T1000 (cell line): ENCODE results near the gene TFDP2.
"Not testable (repeated sequence)": the region's sequence is repeated elsewhere in the genome, so short reads cannot be mapped to it uniquely, and the experiment has no call there.

Experiments used
- DNase-seq: peaks from one replicate; lab custom pipeline; 2025; ENCODE audit warnings: mixed read lengths; lab: John Stamatoyannopoulos, UW

TFDP2 gene

DNA sequence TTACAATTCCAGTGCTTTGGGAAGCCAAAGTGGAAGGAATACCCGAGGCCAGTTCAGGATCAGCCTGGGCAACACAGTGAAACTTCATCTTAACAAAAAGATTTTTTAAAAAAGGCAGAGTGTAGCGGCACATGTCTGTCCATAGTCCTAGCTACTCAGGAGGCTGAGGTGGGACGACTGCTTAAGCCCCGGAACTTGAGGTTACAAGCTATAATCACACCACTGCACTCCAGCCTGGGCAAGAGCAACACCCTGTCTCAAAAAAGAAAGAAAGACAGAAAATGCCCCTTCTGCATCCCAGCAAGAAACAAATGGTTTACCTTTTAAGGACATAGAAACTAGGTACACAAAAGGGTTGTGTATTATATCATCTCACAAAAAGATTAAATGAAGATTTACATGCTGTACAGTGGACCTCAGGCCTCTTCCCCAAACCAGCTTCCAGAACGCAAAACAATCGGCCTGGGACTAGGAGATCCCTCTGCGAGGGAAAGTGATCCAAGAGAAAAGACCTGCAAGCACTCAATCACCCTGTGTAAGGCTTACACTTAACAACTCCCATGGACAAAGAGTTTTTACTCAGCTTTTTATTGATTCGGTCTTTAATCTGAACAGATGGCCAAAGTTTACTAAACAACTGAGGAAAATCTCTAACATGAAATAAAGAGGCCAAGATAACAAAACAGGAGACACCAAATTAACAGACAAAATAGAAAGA lies 21.2 kb downstream of the TFDP2 start:
- no peak for DNase-seq

DNA sequence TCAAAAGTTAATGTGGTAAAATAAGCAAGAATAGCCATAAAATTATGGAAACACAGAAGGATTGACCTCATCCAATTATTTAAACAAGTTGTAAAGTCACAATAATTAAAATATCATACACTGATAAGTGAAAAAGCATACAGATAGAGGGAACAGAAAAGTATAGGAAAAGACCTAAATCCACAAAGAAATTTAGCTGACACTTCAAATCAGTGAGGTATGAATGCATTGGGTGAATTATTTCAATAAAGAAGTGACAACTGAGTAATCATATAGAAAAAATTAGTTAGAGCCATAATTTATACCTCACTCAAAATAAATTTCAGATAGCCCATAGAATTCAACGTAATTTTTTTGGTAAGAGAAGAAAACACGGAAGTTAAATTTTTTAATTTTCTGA lies 25.1 kb downstream of the TFDP2 start:
- DNase-seq = no peak

DNA sequence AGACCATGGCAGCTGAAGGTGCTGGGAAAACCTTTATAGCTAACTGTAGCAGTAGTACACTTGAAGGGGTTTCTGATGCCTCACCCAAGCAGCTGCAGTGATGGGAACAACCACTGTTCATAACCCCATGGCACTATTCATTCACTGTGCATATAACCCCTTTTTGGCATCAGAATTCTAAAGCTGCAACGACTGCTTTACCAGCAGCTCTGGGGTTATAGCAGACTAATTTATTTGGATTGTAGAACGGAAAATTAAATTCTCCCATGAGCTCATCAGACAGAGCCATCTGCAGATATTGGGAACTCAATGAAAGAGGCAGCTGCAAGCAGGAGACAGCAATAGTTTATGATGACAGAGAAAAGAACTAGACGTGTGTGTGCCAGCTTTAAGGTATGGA lies 28.6 kb downstream of the TFDP2 start:
- no peak for DNase-seq

DNA sequence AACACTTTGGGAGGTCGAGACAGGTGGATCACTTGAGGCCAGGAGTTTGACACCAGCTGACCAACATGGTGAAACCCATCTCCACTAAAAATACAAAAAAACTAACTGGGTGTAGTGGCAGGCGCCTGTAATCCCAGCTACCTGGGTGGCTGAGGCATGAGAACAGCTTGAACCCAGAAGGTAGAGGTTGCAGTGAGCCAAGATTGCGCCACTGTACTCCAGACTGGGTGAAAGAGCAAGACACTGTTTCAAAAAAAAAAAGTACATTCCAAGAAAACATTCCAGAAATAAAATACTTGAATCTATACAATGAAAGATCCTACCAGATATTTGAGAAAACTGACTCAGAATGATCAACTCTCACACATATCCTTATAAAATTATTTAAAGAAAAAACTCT lies 30.4 kb downstream of the TFDP2 start:
- no peak for DNase-seq

DNA sequence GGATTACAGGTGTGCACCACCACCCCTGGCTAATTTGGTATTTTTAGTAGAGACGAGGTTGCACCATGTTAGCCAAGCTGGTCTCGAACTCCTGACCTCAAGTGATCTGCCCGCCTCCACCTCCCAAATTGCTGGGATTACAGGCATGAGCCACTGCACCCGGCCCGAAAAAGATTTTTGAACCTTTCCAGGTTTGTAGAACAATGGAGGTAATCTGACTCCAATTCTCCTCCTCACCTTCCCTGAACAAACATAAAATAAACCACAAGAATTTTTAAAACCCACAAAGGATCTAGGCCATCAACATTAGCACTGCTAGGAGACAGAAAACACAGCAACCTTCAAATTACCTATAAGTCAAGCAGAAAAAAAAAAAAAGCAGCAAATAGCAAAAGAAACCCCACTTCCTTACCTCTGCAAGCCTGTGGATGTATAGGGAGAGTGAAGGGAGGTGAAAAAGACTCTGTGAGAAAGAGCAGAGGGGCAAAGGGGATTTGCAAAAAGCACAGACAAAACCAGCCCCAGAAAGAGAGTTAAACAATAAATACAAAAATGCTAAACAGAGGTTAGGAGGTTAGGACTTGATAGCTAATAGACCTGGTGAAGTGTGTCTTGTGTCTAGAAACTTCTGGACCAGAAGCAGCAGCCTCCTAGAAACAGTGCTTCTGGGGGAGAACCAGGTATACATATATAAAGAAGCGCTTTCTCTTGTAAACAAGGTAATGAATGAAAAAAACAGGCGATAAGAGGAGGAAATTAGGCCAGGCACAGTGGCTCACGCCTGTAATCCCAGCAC lies 32.1 kb downstream of the TFDP2 start:
- no peak for DNase-seq

DNA sequence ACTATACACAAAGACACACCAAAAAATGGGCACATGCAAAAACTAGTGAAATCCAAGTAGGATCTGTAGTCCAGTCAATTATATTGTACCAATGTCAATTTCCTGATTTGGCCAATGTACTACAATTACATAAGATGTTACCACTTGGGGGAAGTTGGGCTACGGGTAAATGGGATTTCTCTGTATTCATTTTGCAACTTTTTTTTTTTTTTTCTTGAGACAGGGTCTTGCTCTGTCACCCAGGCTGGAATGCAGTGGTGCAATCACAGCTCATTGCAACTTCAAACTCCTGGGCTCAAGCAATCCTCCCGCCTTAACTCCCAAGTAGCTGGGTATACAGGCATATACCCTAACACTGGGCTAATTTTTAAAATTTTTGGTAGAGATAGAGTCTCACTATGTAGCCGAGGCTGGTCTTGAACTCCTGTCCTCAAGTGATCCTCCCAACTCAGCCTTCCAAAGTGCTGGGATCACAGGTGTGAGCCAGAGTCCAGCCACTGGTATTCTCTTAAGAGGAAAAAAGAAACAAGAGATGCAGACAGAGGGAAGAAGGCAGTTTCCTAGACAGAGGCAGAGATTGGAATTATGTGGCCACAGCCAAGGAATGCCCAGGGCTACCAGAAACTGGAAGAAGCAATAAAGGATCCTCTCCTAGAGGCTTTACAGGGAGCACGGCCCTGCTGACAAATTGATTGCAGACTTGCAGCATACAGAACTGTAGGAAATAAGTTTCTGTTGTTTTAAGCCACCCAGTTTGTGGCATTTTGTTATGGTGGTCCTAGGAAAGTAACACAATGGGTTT lies 33.3 kb downstream of the TFDP2 start:
- DNase-seq = no peak

DNA sequence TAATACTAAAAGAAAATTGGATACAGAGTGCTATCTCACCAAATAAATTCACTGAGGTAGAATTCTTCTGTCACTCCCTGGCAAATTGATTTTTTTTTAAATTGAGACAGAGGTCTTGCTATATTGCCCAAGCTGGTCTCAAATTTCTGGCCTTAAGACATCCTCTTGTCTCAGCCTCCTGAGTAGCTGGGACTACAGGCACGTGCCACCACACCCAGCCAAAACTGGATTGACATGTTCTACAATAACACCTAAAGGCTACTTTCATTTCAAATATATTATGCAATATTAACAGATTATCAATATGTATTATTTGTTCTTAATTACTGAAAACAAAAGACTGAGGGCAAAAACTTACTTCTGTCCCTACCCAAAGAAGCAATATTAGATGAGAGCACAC lies 36.7 kb downstream of the TFDP2 start:
- DNase-seq = no peak

DNA sequence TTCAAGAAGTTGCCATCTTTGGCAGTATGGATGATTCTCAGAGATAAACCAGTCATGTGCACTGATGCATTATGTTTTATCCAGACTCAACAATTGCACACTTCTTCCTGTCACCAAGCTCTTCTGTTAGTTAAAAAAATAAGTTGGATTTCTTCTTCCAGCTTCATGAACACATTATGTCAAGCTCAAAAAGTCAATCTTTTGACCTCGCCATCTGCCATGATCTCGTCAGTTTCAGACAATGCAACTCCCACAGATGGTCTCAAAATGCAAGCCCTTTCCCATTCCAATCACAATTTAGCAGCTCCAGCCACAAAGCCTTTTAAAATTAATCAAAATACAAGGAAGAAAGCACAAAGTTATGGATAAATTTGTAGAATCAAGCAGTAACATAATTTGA lies 42.8 kb downstream of the TFDP2 start:
- no peak for DNase-seq

DNA sequence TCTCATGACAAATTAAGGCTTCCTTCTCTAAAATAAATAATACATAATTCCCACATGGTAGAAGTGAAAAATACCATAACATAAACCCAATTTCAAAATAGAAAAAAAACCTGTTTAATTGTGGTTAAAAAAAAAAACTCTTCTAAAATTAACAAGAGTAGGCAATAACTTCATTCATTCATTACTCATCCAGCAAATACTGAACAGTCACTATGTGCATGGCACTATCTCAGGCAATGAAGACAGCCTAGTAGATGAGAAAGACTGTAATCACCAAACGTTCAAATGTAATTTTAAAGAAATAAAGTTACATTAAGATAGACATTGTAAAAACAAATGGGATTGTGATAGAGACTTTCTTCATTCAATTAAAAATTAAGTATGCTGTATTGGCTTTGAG lies 43.4 kb downstream of the TFDP2 start:
- no peak for DNase-seq

DNA sequence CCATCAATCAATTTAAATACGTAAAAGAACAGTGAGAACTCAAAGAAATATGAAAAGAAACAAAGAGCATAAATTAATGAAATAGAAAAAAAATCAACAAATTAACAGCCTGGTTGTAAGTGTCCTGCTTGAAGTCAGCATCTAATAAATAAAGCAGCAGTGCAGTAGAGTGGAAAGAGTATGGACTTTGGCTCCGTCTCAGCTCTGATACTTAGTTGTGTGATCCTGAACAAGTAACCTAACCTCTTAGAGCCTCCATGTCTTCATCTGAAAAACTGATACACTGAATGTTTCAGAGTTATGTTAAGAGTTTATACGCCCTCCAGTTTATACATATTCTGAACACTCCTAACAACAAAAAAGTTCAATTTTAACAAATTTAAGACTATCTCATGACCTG lies 44.6 kb downstream of the TFDP2 start:
- DNase-seq = no peak

DNA sequence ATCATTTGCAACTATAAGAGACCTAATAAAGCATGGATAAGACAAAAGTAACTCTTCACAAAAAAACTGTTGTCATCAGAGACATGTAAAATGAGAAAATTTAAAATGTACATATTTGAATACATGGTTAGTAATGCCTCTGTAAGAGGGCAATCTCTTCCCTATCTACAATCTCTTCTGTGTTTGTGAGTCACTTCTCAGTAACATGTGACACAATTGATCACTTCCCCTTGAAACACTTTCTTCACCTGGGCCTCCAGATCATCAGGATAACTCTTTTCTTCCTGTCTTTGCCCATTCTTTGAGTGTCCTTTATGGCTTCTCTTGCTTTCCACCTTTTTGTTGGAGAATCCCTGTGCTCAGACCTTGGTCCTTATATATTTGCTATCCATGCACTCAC lies 50.4 kb downstream of the TFDP2 start:
- no peak for DNase-seq

DNA sequence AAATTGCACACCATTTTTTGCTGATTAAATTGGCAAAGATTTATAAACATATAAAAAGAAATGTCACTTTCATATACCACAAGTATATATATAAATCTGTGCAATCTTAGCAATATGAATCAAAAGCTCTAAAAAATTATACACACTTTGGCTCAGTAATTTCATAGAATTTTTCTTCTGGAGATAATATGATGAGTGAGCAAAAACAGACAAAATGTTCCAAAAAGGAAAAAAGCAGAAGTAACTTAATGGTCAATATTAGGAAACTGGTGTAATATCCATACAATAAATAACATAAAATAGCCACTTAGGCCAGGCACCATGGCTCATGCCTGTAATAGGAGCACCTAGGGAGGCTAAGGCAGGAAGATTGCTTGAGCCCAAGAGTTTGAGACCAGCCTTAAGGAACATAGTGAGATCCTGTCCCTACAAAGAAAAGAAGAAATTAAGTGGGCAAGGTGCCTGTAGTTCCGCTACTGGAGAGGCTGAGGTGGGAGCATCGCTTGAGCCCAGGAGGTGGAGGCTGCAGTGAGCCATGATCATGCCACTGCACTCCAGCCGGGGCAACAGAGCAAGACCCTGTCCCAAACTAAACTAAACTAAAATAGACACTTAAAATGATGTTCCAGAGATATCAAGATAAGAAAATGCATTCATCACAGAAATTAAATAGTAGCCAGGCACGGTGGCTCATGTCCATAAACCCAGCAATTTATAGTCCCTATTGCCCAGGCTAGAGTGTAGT lies 52.1 kb downstream of the TFDP2 start:
- no peak for DNase-seq

DNA sequence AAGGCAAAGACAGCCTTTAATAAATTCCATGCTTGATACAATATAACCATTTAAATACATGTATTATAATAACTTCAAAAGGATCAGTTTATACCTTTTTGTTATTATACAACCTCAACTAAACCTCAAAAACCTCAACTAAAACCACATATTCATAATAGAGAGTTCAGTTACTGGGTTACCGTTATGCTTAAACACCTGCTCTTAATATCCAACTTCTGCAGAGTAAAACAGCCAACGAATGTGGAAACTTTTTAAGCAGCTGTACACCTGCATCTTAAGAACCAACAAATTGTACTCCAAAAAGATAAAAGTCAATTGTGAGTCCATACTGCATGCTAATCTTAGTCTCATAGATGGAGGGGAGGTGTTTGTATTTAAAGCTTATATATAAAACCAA lies 53.5 kb downstream of the TFDP2 start:
- no peak for DNase-seq

DNA sequence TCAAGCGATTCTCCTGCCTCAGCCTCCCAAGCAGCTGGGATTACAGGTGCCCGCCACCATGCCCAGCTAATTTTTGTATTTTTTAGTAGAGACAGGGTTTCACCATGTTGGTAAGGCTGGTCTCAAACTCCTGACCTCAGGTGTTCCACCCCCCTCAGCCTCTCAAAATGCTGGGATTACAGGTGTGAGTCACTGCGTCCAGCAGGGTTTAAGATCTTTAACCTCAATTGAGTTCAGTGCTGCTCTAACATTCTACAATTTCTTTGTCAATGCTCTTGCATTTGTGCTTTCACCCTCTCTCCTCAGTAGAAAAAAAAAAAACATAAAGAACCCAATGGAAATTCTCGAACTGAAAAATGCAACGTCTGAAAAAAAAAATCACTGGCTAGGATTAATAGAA lies 60.4 kb downstream of the TFDP2 start:
- DNase-seq = not testable (repeated sequence)

DNA sequence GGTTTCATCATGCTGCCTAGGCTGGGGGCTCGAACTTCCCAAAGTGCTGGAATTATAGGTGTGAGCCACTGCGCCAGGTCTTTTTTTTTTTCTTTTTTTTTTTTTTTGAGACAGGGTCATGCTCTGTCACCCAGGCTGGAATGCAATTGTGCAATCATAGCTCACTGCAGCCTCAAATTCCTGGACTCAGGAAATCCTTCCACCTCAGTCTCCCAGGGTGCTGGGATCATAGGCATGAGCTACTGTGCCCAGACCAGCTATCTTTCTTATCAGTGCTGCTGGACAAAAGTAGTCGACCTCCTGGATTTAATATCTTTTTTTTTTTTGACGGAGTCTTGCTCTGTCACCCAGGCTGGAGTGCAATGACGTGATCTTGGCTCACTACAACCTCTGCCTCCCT lies 60.8 kb downstream of the TFDP2 start:
- DNase-seq = no peak

DNA sequence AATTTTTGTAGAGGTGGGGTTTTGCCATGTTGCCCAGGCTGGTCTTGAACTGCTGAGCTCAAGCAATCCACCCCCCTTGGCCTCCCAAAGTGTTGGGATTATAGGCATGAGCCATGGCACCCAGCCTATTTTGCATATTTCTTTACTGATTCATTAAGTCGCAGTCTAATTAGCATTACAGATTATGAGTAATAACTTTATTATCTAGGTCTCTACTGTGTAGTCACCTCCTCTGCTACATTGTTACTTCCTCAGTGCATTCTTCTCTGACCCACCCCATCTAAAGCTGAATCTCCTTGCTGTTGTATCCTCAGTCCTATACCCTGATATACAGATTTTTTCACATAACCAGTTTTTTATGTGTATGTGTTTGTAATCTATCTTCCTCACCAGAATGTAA lies 61.7 kb downstream of the TFDP2 start:
- DNase-seq = peak; percentile 23

DNA sequence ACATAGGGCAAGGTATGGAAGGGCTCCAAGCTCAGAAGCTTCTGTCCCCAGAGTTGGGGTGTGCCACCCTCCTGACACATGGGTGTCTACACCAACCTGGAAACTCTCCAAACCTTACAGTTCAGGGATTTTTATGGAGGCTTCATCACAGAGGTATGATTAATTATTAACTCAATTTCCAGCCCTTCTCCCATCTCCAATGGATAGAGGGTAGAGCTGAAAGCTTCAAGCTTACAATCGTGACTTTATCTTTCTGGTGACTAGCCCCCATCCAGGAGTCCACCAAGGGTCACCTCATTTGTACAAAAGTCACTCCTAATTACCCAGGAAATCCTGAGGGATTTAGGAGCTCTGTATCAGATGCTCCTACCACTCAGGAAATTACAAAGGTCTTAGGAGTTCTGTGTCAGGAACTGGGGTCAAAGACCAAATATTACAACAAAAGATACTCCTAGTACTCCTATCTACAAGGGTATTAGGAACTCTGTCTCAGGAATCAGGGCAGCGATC lies 62.7 kb downstream of the TFDP2 start:
- no peak for DNase-seq

DNA sequence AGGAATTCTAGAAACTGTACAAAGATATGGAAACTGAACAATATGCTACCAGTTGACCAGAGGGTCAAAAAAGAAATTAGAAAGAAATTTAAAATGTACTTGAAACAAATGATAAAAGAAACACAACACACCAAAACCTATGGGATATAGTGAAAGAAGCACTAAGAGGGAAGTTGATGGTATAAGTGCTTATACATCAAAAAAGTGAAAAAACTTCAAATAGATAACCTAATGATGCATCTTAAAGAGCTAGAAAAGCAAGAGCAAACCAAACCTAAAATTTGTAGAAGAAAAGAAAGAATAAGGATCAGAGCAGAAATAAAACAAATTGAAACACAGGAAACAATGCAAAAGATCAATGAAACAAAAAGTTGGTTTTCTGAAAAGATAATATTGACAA lies 68.2 kb downstream of the TFDP2 start:
- no peak for DNase-seq

DNA sequence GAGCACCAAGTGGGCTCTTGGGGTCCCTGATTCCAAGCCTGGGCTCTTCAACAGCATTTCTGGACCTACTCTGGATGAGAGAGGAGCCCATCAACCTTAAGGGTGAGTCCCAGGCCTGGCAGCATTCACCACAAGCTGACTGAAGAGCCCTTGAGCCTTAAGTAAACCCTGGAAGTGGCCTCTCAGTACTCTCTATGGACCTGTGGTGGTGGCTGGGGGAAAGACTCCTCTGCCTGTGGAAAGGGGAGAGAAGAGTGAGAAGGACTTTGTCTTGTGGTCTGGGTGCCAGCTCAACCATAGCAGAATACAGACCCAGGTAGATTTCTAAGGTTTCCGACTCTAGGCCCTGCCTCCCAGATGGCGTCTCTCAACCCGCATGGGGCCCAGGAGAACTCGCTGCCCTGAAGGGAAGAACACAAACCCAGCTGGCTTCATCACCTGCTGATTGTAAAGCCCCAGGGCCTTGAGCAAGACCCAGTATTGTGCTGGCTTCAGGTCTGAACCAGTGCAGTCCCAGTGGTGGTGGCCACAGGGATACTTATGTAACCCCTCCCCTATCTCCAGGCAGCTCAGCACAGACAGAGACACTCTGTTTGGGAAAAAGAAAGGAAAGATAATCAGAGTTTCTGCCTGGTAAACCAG lies 71.4 kb downstream of the TFDP2 start:
- DNase-seq = no peak

DNA sequence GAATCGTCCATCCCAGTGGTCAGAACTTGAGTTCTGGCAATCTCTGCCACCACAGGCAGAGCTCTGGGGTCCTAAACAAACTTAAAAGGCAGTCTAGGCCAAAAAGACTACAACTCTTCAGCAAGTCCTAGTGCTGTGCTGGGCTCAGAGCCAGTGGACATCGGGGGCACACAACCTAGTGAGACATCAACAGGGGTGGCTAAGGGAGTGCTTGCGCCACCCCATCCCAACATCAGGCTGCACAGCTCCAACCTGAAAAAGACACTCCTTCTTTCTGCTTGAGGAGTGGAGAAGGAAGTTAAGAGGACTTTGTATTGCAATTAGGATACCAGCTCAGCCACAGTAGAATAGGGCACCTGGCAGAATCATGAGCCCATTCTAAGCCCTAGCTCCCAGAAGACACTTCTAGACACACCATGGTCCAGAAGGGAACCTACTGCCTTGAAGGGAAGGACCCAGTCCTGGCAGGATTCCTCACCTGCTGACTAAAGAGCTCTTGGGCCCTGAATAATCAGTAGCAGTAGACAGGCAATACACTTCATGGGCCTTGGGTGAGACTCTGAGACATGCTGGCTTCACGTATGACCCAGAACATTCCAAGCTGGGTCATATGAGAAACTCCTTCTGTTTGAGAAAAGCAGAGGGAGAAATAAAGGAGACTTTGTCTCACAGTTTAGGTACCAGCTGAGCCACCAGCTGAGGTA lies 72.0 kb downstream of the TFDP2 start:
- no peak for DNase-seq

DNA sequence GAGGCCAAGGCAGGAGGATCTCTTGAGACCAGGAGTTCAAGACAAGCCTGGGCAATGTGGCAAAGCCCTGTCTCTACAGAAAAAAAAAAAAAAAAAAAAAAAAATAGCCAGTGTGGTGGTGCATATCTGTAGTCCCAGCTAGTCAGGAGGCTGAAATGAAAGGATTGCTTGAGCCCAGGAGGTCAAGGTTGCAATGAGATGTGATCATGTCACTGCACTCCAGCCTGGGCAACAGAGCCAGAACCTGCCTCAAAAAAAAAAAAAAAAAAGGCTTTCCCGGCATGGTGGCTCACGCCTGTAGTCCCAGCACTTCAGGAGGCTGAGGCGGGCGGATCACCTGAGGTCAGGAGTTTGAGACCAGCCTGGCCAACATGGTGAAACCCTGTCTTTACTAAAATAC lies 73.7 kb downstream of the TFDP2 start:
- not testable (repeated sequence) for DNase-seq
